HPDE6-E6E7 (cell line): Measurements from ENCODE around the gene MAPK14.
A peak's percentile ranks its signal among the peaks of the same experiment; 100 is the strongest.

Source experiments
- DNase-seq: peaks from one replicate; pipeline ENCODE4 v3.0.0; 2011; ENCODE audit warnings: missing footprints; ENCODE audit errors: extremely low spot score

The MAPK14 gene

GRCh38 chr6:36136034-36136433, 108.4 kb downstream of the MAPK14 start:
- no peak for DNase-seq

GRCh38 chr6:36136551-36136950, 108.9 kb downstream of the MAPK14 start:
- no peak for DNase-seq

- DNase-seq: no peak
Measured at GRCh38 chr6:36138667-36139066, 111.1 kb downstream of the MAPK14 start.

- no peak for DNase-seq
Measured at GRCh38 chr6:36139431-36139830, 111.8 kb downstream of the MAPK14 start.

- no peak for DNase-seq
Measured at GRCh38 chr6:36139991-36140710, 112.5 kb downstream of the MAPK14 start.

- no peak for DNase-seq
Measured at GRCh38 chr6:36141091-36141490, 113.5 kb downstream of the MAPK14 start.

GRCh38 chr6:36141961-36142360, 114.4 kb downstream of the MAPK14 start:
- DNase-seq: no peak

GRCh38 chr6:36142971-36143838, 115.6 kb downstream of the MAPK14 start:
- no peak for DNase-seq

- DNase-seq: no peak
Measured at GRCh38 chr6:36145495-36145894, 117.9 kb downstream of the MAPK14 start.

GRCh38 chr6:36147294-36147693, 119.7 kb downstream of the MAPK14 start:
- no peak for DNase-seq

GRCh38 chr6:36149476-36149875, 121.9 kb downstream of the MAPK14 start:
- no peak for DNase-seq

GRCh38 chr6:36150283-36150682, 122.7 kb downstream of the MAPK14 start:
- DNase-seq: no peak

GRCh38 chr6:36154286-36154685, 126.7 kb downstream of the MAPK14 start:
- DNase-seq: peak; percentile 46

- no peak for DNase-seq
Measured at GRCh38 chr6:36155662-36156061, 128.1 kb downstream of the MAPK14 start.

GRCh38 chr6:36160147-36160760, 132.6 kb downstream of the MAPK14 start:
- DNase-seq: no peak
